ENCODE results near the gene HERC2.

DNA sequence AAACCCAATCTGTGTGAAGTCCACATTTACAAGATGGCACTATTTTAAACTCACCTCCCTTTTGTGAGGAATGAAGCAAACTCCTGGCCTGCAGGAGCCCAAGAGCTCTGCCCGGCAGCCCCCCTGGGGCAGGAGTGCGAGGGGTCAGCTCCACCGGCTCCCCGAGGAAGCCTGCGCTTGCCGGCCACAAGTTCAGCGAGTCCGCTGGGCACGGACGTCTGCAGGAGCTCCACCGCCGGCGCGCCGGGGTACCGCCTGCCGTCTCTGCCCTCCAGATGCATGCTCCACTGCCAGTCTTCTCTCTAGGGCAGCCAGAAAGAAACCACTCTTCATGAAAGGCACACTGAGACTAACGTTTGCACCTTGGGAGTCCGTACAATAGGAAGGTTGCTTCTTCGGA is 240.4 kb downstream of the HERC2 start:
- TF ChIP-seq POLR2AphosphoS5 (IDR thresholded peaks at IDR 0.05; ENCODE audit: low read depth, low read length) (no peak), REST (IDR thresholded peaks at IDR 0.05; ENCODE audit: insufficient read depth in 1 of 2, low read depth in 2 of 2, low read length in 2 of 2) (no peak), SIN3A (IDR thresholded peaks at IDR 0.05; ENCODE audit: borderline replicate concordance, insufficient read depth, low read length) (no peak), TAF1 (IDR thresholded peaks at IDR 0.05; ENCODE audit: borderline replicate concordance, insufficient read depth, low read length) (no peak), FOXP2 (optimal IDR thresholded peaks at IDR 0.05; ENCODE audit: borderline replicate concordance, extremely low read depth, extremely low read length, insufficient read depth) (no peak)

Data from PFSK-1 (cell line).